ENCODE data around the gene CENPS. TPM values are rescaled to one million over a fixed set of nuclear protein-coding genes. Genes with fewer than 3 reads are reported as not detected.
A peak's percentile ranks its signal among the peaks of the same experiment; 100 is the strongest.

The CENPS gene
- total and polyA plus RNA-seq, 9 of the 15 experiments (the other 6 are each of a cell fraction or from before 2014, with no cell fraction given): 10.2 to 36.0 (median 26.0) TPM

DNA sequence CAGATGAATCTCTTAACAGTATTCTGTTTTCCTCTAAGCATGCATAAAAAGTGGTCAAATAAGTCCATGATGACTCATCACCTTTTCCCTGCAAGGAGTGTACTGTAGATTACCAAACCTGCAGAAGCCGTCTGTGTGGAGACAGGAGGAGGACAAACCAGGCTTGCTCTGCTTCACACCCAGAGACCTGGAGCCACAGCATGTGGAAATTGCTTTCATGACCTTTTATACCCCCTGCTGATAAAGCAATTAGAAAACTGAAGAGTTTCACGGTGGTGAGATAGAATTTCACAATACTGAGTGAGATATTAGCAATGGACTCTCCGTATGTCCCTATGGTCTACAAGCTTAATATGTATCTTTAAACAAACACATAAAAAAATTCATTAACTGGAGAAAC, 29.0 kb downstream of the CENPS start (continued):
- TF ChIP-seq, protein P1, sequence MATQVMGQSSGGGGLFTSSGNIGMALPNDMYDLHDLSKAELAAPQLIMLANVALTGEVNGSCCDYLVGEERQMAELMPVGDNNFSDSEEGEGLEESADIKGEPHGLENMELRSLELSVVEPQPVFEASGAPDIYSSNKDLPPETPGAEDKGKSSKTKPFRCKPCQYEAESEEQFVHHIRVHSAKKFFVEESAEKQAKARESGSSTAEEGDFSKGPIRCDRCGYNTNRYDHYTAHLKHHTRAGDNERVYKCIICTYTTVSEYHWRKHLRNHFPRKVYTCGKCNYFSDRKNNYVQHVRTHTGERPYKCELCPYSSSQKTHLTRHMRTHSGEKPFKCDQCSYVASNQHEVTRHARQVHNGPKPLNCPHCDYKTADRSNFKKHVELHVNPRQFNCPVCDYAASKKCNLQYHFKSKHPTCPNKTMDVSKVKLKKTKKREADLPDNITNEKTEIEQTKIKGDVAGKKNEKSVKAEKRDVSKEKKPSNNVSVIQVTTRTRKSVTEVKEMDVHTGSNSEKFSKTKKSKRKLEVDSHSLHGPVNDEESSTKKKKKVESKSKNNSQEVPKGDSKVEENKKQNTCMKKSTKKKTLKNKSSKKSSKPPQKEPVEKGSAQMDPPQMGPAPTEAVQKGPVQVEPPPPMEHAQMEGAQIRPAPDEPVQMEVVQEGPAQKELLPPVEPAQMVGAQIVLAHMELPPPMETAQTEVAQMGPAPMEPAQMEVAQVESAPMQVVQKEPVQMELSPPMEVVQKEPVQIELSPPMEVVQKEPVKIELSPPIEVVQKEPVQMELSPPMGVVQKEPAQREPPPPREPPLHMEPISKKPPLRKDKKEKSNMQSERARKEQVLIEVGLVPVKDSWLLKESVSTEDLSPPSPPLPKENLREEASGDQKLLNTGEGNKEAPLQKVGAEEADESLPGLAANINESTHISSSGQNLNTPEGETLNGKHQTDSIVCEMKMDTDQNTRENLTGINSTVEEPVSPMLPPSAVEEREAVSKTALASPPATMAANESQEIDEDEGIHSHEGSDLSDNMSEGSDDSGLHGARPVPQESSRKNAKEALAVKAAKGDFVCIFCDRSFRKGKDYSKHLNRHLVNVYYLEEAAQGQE (IDR thresholded peaks at IDR 0.05; ENCODE audit: borderline replicate concordance): peak; percentile 44
- TF ChIP-seq, protein P1 (CRISPR knock-in tag; IDR thresholded peaks at IDR 0.05; ENCODE audit: low read depth): no peak
- no peak for TF ChIP-seq ETS2 (tag; IDR thresholded peaks at IDR 0.05; ENCODE audit: borderline replicate concordance, poor library complexity, severe bottlenecking)
- no peak for TF ChIP-seq SAP30 (IDR thresholded peaks at IDR 0.05; ENCODE audit: borderline replicate concordance, insufficient read depth, low read depth, low read length, poor library complexity, severe bottlenecking)
- TF ChIP-seq, protein P2, sequence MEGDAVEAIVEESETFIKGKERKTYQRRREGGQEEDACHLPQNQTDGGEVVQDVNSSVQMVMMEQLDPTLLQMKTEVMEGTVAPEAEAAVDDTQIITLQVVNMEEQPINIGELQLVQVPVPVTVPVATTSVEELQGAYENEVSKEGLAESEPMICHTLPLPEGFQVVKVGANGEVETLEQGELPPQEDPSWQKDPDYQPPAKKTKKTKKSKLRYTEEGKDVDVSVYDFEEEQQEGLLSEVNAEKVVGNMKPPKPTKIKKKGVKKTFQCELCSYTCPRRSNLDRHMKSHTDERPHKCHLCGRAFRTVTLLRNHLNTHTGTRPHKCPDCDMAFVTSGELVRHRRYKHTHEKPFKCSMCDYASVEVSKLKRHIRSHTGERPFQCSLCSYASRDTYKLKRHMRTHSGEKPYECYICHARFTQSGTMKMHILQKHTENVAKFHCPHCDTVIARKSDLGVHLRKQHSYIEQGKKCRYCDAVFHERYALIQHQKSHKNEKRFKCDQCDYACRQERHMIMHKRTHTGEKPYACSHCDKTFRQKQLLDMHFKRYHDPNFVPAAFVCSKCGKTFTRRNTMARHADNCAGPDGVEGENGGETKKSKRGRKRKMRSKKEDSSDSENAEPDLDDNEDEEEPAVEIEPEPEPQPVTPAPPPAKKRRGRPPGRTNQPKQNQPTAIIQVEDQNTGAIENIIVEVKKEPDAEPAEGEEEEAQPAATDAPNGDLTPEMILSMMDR (IDR thresholded peaks at IDR 0.05 in 2 of 3, conservative IDR thresholded peaks at IDR 0.05 in 1 of 3; ENCODE audit: insufficient read depth in 2 of 3, low read depth in 1 of 3, low read length in 3 of 3): no peak; a peak in 1 of 6 replicates
- no peak for TF ChIP-seq ZNF263 (CRISPR knock-in tag; IDR thresholded peaks at IDR 0.05; ENCODE audit: borderline replicate concordance)
- no peak for TF ChIP-seq SREBF2 (CRISPR knock-in tag; IDR thresholded peaks at IDR 0.05)
- TF ChIP-seq CBX3 (IDR thresholded peaks at IDR 0.05; ENCODE audit: borderline replicate concordance in 1 of 2, low read length in 2 of 2): peak in 1 of 2 experiments; percentile 82; a peak in 1 of 3 replicates
- TF ChIP-seq, protein P3, sequence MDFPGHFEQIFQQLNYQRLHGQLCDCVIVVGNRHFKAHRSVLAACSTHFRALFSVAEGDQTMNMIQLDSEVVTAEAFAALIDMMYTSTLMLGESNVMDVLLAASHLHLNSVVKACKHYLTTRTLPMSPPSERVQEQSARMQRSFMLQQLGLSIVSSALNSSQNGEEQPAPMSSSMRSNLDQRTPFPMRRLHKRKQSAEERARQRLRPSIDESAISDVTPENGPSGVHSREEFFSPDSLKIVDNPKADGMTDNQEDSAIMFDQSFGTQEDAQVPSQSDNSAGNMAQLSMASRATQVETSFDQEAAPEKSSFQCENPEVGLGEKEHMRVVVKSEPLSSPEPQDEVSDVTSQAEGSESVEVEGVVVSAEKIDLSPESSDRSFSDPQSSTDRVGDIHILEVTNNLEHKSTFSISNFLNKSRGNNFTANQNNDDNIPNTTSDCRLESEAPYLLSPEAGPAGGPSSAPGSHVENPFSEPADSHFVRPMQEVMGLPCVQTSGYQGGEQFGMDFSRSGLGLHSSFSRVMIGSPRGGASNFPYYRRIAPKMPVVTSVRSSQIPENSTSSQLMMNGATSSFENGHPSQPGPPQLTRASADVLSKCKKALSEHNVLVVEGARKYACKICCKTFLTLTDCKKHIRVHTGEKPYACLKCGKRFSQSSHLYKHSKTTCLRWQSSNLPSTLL (IDR thresholded peaks at IDR 0.05): no peak
- TF ChIP-seq, protein P4, sequence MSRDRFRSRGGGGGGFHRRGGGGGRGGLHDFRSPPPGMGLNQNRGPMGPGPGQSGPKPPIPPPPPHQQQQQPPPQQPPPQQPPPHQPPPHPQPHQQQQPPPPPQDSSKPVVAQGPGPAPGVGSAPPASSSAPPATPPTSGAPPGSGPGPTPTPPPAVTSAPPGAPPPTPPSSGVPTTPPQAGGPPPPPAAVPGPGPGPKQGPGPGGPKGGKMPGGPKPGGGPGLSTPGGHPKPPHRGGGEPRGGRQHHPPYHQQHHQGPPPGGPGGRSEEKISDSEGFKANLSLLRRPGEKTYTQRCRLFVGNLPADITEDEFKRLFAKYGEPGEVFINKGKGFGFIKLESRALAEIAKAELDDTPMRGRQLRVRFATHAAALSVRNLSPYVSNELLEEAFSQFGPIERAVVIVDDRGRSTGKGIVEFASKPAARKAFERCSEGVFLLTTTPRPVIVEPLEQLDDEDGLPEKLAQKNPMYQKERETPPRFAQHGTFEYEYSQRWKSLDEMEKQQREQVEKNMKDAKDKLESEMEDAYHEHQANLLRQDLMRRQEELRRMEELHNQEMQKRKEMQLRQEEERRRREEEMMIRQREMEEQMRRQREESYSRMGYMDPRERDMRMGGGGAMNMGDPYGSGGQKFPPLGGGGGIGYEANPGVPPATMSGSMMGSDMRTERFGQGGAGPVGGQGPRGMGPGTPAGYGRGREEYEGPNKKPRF (IDR thresholded peaks at IDR 0.05; ENCODE audit: low read depth, low read length): no peak
- no peak for TF ChIP-seq ATF1 (CRISPR knock-in tag; IDR thresholded peaks at IDR 0.05)
- peak; percentile 42; the same call in 1 of the 2 replicates for TF ChIP-seq ATF1 (tag; IDR thresholded peaks at IDR 0.05)
- TF ChIP-seq NFXL1 (CRISPR knock-in tag; IDR thresholded peaks at IDR 0.05): no peak

Data from K562 (cell line).